NCI-H2196 (cell line): ENCODE results near the gene SF3B3.
"Not testable (repeated sequence)": the region's sequence is repeated elsewhere in the genome, so short reads cannot be mapped to it uniquely, and the experiment has no call there.

Source experiments
- DNase-seq: peaks from one replicate; lab custom pipeline; 2025; ENCODE audit not compliant: unreplicated experiment; lab: John Stamatoyannopoulos, UW

Gene SF3B3

GRCh38 chr16:70511833-70512232, 11.8 kb upstream of the SF3B3 start:
- no peak for DNase-seq

GRCh38 chr16:70512456-70512855, 11.2 kb upstream of the SF3B3 start:
- no peak for DNase-seq

- DNase-seq = no peak
These were observed 2.9 kb upstream of the SF3B3 start for GRCh38 chr16:70520612-70521297.

- no peak for DNase-seq
These were observed 1.2 kb upstream of the SF3B3 start for GRCh38 chr16:70522216-70523075.

- peak; percentile 61 for DNase-seq
These were observed 407 bp upstream of the SF3B3 start, which contains the start of gene COG4 for GRCh38 chr16:70523076-70523742. Gene COG4 (minus strand): TSS chr16:70523554. CDS start chr16:70523543, 11 bp downstream.

GRCh38 chr16:70524399-70524825, 796 bp downstream of the SF3B3 start:
- DNase-seq = not testable (repeated sequence)

GRCh38 chr16:70526403-70526802, 2.8 kb downstream of the SF3B3 start:
- no peak for DNase-seq

GRCh38 chr16:70527315-70527996, 3.8 kb downstream of the SF3B3 start:
- no peak for DNase-seq

- peak; percentile 5 for DNase-seq
These were observed 5.6 kb downstream of the SF3B3 start for GRCh38 chr16:70529051-70529777.

- not testable (repeated sequence) for DNase-seq
These were observed 6.3 kb downstream of the SF3B3 start for GRCh38 chr16:70529954-70530353.

GRCh38 chr16:70534971-70535370, 11.4 kb downstream of the SF3B3 start:
- no peak for DNase-seq

- DNase-seq = no peak
These were observed 17.4 kb downstream of the SF3B3 start for GRCh38 chr16:70540994-70541393.

GRCh38 chr16:70544548-70544947, 20.9 kb downstream of the SF3B3 start:
- no peak for DNase-seq

GRCh38 chr16:70548936-70549335, 25.3 kb downstream of the SF3B3 start:
- DNase-seq = no peak

GRCh38 chr16:70550082-70550481, 26.5 kb downstream of the SF3B3 start:
- DNase-seq = no peak

- DNase-seq = no peak
These were observed 28.2 kb downstream of the SF3B3 start for GRCh38 chr16:70551788-70552187.

- DNase-seq = no peak
These were observed 29.1 kb downstream of the SF3B3 start for GRCh38 chr16:70552675-70553074.

- no peak for DNase-seq
These were observed 30.0 kb downstream of the SF3B3 start for GRCh38 chr16:70553645-70554044.

- DNase-seq = no peak
These were observed 32.4 kb downstream of the SF3B3 start for GRCh38 chr16:70556063-70556462.

- DNase-seq = no peak
These were observed 38.0 kb downstream of the SF3B3 start for GRCh38 chr16:70561623-70562022.
